Cerebellar cortex (tissue), 1 donor: Measurements from ENCODE around the gene EFL1.

ENCODE experiments used
- DNase-seq: peaks from one replicate; pipeline ENCODE4 v3.0.0-alpha.2; 2015; ENCODE audit warnings: low spot score

EFL1 gene

GRCh38 chr15:82159922-82160321, 102.6 kb downstream of the EFL1 start:
- no peak for DNase-seq

GRCh38 chr15:82158811-82159210, 103.7 kb downstream of the EFL1 start:
- DNase-seq, result no peak

DNA sequence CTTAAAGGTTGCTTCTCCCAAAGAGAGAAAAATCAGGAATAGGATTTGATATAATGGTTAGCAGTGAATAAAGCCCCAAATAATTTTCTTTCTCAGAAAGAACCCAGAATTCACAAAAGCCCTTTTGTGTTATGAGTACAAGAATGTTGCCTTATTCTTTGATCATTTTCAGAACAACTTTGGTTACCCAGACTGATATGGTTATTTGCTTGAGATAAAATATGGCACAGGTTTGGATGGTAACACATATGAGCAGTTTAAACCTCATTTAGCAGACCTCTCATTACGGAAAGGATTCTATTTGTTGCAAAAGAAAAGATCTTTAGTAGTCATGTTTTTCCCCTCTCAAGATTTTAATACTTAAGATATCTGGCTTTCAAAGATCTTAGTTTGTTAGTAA, 111.9 kb downstream of the EFL1 start:
- no peak for DNase-seq

DNA sequence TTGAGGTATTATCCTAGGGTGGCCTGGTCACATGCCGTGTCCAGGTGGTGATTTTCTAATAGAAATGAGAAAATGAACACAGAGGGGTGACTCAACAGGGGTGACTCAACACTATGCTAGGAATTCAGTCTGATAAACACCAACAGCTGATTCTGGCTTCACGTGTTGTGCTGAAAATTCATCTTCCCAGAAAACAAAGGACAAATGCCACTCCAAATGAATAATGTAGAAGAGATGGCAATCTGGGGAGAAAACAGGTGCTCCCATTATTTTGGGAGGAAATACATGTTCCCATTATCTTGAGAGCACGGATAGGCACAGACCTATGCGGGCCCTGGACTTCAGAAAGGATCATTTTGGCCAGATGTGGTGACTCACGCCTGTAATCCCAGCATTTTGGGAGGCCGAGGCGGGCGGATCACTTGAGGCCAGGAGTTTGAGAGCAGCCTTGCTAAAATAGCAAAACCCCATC, 115.5 kb downstream of the EFL1 start:
- peak; percentile 28 for DNase-seq

GRCh38 chr15:82146576-82146975, 116.0 kb downstream of the EFL1 start:
- no peak for DNase-seq

DNA sequence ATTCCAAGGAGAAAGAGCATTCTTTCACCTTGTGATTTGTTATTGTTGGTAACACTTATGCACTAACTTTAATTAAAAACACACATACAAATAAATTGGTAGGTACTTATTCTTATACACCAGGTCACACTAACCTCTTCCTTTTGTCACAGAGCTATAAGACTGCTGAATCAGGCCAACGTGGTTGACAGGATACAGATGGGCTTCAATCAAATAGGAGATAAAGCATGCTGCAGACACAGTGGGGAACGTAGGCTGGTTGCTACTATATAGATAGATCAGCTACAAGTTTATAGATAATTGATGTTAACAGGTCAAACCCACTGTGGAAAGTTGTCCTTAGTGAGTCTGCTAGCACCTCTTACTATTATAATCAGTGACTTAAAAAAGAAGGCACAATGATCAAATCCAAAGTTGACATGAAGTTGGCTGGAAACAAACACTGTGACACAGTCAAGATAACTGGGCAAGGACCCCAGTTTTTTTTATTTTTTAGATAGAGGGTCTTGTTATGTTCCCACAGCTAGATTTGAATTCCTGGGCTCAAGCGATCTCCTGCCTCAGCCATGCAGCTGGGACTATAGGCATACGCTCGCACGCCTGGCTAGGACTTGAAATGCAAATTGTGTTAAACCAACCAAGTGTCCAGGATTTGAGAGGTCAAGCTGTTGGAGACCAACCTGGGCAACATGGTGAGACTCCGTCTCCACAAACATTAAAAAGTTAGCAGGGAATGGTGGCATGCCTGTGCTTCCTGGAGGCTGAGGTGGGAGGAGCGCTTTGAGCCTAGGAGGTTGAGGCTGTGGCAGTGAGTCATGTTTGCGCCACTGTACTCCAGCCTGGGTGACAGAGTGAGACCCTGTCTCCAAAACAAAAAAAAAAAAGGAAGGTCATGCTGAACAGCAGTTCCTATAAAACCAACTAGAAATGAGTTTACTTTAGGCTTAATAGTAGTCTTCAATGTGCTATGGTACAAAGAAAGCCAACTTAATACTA, 118.8 kb downstream of the EFL1 start:
- no peak for DNase-seq

DNA sequence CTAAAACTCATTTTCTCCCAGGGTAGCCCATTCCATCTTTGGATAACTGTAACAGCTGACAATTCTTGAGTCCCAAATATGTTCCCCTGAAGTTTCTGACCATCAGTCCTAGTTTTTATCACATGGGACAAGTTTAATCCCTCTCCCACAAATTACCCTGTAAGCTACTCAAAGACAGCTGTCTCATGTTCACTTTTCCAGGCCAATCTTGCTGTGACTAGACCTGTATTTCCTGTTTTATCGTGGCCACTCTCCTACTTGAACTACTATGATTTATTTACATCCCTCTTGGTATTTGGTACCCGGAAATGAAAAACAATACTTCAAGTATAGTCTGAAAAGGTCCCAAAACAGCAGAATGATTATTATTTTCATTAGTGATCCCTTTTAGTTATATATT, 121.6 kb downstream of the EFL1 start:
- DNase-seq, result no peak

- DNase-seq, result peak; percentile 43
Observed at GRCh38 chr15:82139823-82140268, 122.7 kb downstream of the EFL1 start.

DNA sequence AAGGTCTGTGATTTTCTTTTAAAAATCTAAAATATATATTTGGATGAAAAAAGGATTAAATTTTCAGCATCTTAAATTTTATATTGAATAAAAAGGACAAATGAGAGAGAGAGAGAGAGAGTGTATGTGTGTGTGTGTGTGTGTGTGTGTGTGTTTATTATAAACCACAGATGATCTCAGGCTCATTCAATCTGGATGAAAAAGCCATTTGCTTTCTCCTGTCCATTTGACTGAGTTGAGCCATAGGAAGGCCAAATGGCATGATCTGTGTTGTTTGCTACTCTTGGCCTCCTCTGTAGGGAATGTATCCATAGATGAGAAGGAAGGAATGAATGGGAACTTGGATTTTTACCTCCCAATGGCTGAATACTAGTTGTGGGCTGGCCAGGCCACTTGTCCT, 124.2 kb downstream of the EFL1 start:
- DNase-seq, result no peak

- no peak for DNase-seq
Observed at GRCh38 chr15:82137261-82137660, 125.3 kb downstream of the EFL1 start.

GRCh38 chr15:82136120-82136519, 126.4 kb downstream of the EFL1 start:
- DNase-seq, result no peak

DNA sequence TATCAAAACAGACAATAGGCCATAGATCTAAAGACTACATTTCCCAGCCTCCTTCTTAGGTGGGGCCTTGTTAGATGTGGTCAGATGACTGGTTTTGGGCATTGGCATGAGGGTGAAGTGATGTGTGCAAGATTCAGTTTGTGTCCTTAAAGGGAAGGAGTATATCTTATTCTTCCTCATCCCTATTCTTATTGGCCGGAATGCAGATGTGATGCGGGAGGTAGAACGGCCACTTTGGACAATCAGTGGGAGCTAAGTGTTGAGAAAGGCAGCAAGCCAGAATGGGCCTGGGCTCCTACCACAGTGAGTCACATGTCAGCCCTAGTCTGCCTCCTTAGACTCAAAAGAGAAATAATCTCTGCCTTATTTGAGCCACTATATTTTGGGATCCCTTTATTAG, 126.9 kb downstream of the EFL1 start:
- DNase-seq, result no peak

DNA sequence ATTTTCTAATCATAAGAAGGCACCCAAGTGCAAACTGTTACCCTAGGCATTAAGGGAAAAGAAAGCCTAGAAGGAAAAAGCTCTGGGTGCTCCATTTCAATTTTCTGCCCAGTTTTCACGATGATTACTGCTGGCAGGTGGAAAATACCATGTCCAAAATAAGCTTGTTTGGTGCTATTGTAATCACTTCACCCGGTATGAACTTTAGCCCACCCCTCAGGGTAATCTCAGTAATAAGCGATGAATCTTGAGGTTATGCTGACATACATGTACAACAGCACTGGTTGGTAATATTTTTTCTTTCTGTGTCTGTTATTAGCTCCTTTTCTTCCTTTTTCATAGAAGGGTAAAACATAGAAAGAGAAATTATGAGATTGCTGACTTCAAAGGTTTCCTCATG, 128.1 kb downstream of the EFL1 start:
- no peak for DNase-seq

- no peak for DNase-seq
Observed at GRCh38 chr15:82133251-82133650, 129.3 kb downstream of the EFL1 start.

GRCh38 chr15:82132742-82133141, 129.8 kb downstream of the EFL1 start:
- DNase-seq, result no peak

DNA sequence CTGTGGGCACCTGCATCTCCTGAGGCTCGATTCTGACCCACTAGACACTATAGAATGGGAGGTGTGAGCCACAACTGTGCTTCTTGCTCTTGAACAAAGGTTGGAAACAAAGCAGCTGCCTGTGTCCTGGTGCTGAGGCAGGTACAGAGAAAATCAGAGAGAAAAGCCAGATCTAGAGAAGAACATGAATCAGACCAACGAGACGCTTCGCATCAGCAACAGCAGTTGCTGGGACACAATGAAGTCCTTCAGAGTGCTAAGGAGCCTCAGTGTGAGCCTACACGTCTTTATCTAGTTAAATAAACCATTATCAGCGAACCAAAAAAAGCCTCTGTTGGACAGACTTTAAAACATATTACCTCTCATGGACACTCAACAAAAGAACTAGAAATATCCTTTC, 130.4 kb downstream of the EFL1 start:
- no peak for DNase-seq

DNA sequence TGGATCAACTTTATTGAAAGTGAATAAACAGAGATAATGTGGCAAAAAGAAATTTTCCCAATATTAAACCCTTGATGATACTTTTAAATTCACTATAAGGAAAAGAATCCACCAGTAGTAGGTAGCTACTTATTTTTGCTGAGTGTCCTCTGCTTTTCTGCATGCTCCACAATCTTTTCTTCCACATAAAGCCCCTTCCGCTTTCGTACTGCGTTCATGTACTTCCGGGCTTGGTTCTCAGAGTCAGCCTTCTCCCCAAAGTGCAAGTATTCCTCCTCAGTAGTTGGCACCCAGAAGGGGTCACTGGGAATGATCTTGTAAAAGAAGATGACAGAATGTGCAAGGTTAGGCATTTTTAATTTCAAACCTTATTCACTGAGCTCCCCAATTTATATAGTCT, 132.3 kb downstream of the EFL1 start:
- DNase-seq, result no peak

DNA sequence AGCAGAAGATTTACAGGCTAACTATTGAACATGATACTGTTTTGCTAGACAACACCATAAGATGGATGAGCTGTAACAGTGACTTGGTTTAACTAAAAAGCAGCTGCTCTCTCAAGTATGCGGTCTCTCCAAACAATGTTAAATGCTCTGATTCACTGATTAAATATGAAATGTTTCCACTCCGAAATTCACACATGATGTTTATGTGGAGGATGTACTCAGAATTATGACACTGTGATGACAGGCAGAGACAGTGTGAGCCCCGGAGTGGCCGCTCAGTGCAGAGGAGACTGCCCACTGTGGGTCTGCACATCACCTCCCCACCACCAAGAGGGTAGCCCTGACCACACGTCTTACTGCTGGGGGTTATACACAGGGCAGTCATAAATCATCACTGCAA, 132.8 kb downstream of the EFL1 start:
- no peak for DNase-seq

DNA sequence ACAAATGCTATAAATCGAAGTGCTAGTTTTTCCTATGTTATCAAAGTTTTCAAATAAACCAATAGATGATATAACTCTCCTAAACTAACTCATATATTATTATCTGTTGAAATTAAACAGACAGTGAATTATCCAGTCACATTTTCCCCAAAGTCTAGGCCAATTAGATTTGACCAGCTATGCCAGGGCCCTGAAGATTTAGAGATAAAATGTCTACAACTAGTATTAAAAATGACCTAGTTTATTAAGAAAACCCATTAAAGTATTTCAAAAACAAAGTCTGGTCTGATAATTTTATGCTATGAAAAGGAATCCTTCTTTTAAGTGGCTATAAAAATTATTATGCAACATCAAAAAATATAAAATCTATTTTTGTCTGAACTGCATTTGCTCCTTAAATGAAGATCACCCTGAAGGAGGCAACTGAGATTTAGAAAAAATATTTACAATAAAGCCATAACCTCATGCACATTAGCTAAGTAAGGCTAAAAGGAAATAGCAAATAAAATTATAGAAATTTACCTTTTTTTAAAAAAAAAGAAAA, 133.3 kb downstream of the EFL1 start:
- no peak for DNase-seq

DNA sequence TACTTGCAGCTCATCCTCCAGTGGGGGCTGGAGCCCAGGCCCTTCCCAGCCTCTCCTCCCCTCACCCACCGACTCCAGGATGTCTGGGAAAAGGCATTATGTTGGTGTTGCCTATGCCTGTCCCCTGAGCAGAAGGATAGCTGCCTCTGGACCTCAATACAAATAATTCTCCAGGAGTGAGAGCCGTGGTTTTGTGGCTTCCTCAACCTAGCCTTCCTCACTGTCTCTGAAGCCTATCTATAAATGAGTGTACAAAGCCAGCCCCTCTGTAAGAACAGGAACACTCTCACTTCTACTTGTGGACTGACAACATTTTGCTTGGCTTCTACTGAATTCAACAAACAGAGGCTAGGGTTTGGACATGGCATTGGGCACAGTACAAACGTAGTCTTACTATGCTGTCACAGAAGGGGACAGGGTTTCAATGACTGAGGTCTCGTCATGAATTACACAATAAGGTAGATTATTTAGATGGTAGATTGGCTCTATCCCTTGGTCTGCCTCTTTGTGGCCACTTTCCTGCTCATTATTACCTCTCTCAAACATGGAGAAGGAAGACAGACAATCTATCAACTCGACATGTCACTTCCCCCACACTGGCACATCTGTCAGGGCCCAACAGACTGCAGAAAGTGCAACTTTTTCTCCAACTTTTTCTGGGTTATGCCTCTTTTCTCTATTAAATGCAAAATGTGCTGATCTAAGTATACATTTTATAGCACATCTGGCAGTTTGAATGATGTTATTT, 134.0 kb downstream of the EFL1 start:
- no peak for DNase-seq

- DNase-seq, result no peak
Observed at GRCh38 chr15:82127581-82127980, 135.0 kb downstream of the EFL1 start.

DNA sequence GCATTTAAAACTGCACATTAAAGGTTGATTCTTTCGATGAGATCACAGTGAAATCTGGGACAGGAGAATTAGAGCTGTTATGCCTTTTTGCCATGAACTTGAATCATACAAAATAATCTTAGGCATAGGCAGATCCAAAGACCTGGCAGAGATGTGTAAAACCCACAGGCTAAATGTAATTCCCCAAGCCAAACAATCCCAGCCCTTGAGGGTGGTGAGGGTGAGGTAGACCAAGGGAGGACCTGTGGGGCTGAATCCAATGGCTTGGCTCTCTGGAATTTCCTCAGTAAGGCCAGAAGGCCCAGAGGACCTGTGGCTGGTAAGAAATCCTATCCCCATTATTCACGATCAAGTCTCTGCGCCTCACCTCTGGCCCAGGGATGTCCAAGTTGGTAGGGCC, 136.2 kb downstream of the EFL1 start:
- DNase-seq, result no peak
